Mesendoderm (in vitro differentiated cells): ENCODE data around the gene ZNF385D.

ENCODE experiments used
- DNase-seq: peaks from one replicate; pipeline ENCODE4 v3.0.0; 2013
- H2AK5ac ChIP-seq: 2 replicates; pipeline ENCODE4 v1.6.1; 2013; ENCODE audit warnings: low read length, inconsistent platforms
- H2BK120ac ChIP-seq: 2 replicates; pipeline ENCODE4 v1.6.1; 2013; ENCODE audit warnings: low read depth, mild to moderate bottlenecking, low read length, moderate library complexity, mixed read lengths
- H2BK15ac ChIP-seq: replicated peaks from 2 replicates; pipeline ENCODE4 v1.6.1; 2013; ENCODE audit warnings: low read depth, mild to moderate bottlenecking, moderate library complexity
- H2BK5ac ChIP-seq: 2 replicates; pipeline ENCODE4 v1.6.1; 2013; ENCODE audit warnings: low read length, inconsistent platforms
- H3K18ac ChIP-seq: 2 replicates; pipeline ENCODE4 v1.6.1; 2013; ENCODE audit warnings: mild to moderate bottlenecking, low read length, mixed read lengths
- H3K23ac ChIP-seq: one replicate; pipeline ENCODE4 v1.6.1; 2013; ENCODE audit warnings: low read length
- H3K27ac ChIP-seq: 2 replicates; pipeline ENCODE4 v1.5.1; 2013; ENCODE audit warnings: low read depth, mild to moderate bottlenecking, inconsistent platforms, low read length, moderate library complexity
- H3K27me3 ChIP-seq: 2 replicates; pipeline ENCODE4 v1.6.1; 2013; ENCODE audit warnings: low read length, control low read depth, mild to moderate bottlenecking, inconsistent platforms; ENCODE audit not compliant: insufficient read depth, poor library complexity
- H3K36me3 ChIP-seq: 2 replicates; pipeline ENCODE4 v1.6.1; 2013; ENCODE audit warnings: low read length, inconsistent platforms; ENCODE audit not compliant: control insufficient read depth, insufficient read depth
- H3K4ac ChIP-seq: one replicate; pipeline ENCODE4 v1.6.1; 2013; ENCODE audit warnings: low read depth, mild to moderate bottlenecking, low read length, moderate library complexity
- H3K4me1 ChIP-seq: 2 replicates; pipeline ENCODE4 v1.6.1; 2013; ENCODE audit warnings: low read depth, low read length, inconsistent platforms; ENCODE audit not compliant: control insufficient read depth
- H3K4me2 ChIP-seq: 2 replicates; pipeline ENCODE4 v1.6.1; 2013; ENCODE audit warnings: low read length
- H3K4me3 ChIP-seq: 2 replicates; pipeline ENCODE4 v1.5.1; 2013; ENCODE audit warnings: mild to moderate bottlenecking, low read length
- H3K56ac ChIP-seq: one replicate; pipeline ENCODE4 v1.6.1; 2013; ENCODE audit warnings: low read length
- H3K79me1 ChIP-seq: 2 replicates; pipeline ENCODE4 v1.6.1; 2013; ENCODE audit warnings: low read length, inconsistent platforms
- H3K79me2 ChIP-seq: 2 replicates; pipeline ENCODE4 v1.6.1; 2013; ENCODE audit warnings: mild to moderate bottlenecking, low read length; ENCODE audit not compliant: control insufficient read depth, insufficient read depth
- H3K9ac ChIP-seq: 2 replicates; pipeline ENCODE4 v1.6.1; 2013; ENCODE audit warnings: low read length, inconsistent platforms
- H4K5ac ChIP-seq: one replicate; pipeline ENCODE4 v1.6.1; 2013; ENCODE audit warnings: low read length
- H4K8ac ChIP-seq: one replicate; pipeline ENCODE4 v1.6.1; 2013; ENCODE audit warnings: low read depth, mild to moderate bottlenecking, control low read depth, low read length, moderate library complexity
- WGBS: extraction: QIAGEN DNeasy Blood & Tissue Kit; methylation state at CpG from one replicate; pipeline ENCODE4 v1.1.7; 2013; ENCODE audit warnings: low lambda C conversion rate, missing lambda C conversion rate; ENCODE audit not compliant: insufficient coverage; ENCODE audit errors: extremely low coverage; 5-methylcytosine and 5-hydroxymethylcytosine counted together

Gene ZNF385D

DNA sequence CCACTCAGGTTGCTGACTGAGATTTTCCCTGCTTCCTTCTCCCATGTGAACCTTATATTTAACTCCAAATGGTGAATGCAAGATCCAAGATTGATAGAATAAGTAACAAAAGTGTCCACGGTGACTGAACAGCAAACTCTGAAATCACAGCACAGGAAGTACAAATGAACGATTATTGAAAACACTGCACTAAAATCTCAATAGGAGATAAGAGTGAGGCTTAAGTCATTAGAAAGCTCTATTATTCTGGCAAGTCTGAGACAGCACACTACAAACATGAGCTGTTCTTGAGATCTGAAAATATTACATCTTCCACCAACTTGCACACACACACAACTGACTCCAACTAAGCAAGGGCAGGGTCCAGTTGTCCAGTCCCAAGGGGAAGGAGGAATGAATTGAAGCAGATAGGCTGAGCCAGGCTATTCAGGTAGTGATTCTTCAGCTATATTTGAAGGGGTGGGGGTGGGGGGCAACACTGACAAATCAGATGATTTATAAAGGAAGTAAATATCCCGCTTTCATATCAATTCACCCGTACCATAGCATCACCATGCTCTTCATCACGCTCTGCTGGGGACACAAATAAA is 2.9 kb downstream of the ZNF385D start:
- H3K18ac ChIP-seq: no peak overlapping the region
- no peak overlapping the region for H4K8ac ChIP-seq
- H3K4me2 ChIP-seq: no peak overlapping the region
- H3K56ac ChIP-seq: no peak overlapping the region
- WGBS: no CpG with 5 or more reads among the region's 5 CpGs
- no peak overlapping the region for H3K27ac ChIP-seq
- no peak overlapping the region for H3K4ac ChIP-seq
- H3K4me3 ChIP-seq: no peak overlapping the region
- H2BK15ac ChIP-seq: no peak overlapping the region
- H3K36me3 ChIP-seq: no peaks in the 10 kb centered on the region
- peaks cover 2% of the 10 kb centered on the region for H3K4me1 ChIP-seq
- peaks cover 2% of the 10 kb centered on the region for H3K79me1 ChIP-seq
- no peak overlapping the region for H2AK5ac ChIP-seq
- H3K9ac ChIP-seq: no peak overlapping the region
- DNase-seq: no peak
- no peak overlapping the region for H2BK5ac ChIP-seq
- no peaks in the 10 kb centered on the region for H3K79me2 ChIP-seq
- H3K23ac ChIP-seq: no peak overlapping the region
- H2BK120ac ChIP-seq: no peak overlapping the region
- no peak overlapping the region for H4K5ac ChIP-seq
- H3K27me3 ChIP-seq: no peaks in the 10 kb centered on the region

DNA sequence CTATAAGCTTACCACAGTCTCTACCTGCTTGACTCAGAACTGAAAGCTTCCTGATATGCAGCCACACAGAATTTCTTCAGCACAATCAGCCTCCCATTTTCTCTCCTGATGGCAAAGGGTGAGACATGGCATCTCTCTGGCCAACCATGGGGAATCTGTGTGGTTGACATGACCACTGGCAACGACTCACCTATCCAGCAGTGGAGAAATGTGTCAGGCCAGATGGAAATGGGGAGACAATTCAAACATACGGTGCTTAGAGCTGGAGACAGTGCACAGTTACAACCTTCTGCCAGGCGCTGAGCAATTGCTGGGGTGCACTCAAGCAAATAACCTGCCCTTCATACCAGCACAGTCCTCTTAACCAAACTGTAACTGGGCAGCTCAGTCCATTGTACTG is 3.6 kb downstream of the ZNF385D start:
- H2BK5ac ChIP-seq: no peak overlapping the region
- no peak overlapping the region for H2BK15ac ChIP-seq
- DNase-seq: no peak
- H4K8ac ChIP-seq: no peak overlapping the region
- no peak overlapping the region for H3K56ac ChIP-seq
- no CpG with 5 or more reads among the region's 3 CpGs for WGBS
- H3K4me2 ChIP-seq: no peak overlapping the region
- no peaks in the 10 kb centered on the region for H3K79me2 ChIP-seq
- H3K23ac ChIP-seq: no peak overlapping the region
- H3K27ac ChIP-seq: no peak overlapping the region
- no peak overlapping the region for H2BK120ac ChIP-seq
- no peak overlapping the region for H2AK5ac ChIP-seq
- peaks cover 2% of the 10 kb centered on the region for H3K79me1 ChIP-seq
- H3K4ac ChIP-seq: no peak overlapping the region
- no peaks in the 10 kb centered on the region for H3K36me3 ChIP-seq
- H3K4me3 ChIP-seq: no peak overlapping the region
- no peak overlapping the region for H3K9ac ChIP-seq
- H3K27me3 ChIP-seq: no peaks in the 10 kb centered on the region
- peaks cover 2% of the 10 kb centered on the region for H3K4me1 ChIP-seq
- H3K18ac ChIP-seq: no peak overlapping the region
- H4K5ac ChIP-seq: no peak overlapping the region

DNA sequence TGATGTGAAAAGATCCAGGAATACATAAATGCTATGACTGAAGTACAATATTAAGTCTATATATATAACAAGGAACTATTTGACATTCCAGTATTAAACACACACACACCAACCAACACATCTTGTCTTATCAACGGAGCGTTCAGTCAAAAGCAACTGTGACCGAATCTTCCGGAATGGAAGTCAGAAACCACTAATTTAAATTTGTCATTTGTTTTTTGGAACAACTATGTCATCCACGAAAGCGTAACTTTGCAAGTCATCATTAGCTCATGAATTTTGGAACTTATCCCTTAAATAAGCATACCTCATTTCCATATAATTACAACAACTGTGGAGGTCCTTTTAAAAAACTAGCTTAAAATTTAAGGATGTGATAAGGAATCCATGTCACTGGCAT is 5.0 kb downstream of the ZNF385D start:
- H3K27me3 ChIP-seq: no peaks in the 10 kb centered on the region
- H2BK15ac ChIP-seq: no peak overlapping the region
- WGBS: no CpG with 5 or more reads among the region's 6 CpGs
- no peak overlapping the region for H2BK120ac ChIP-seq
- H3K4me2 ChIP-seq: no peak overlapping the region
- H3K9ac ChIP-seq: no peak overlapping the region
- H4K8ac ChIP-seq: no peak overlapping the region
- H3K4me1 ChIP-seq: peaks cover 2% of the 10 kb centered on the region
- no peak overlapping the region for H3K4ac ChIP-seq
- H2AK5ac ChIP-seq: no peak overlapping the region
- peaks cover 2% of the 10 kb centered on the region for H3K79me1 ChIP-seq
- no peak overlapping the region for H4K5ac ChIP-seq
- no peaks in the 10 kb centered on the region for H3K36me3 ChIP-seq
- no peak for DNase-seq
- no peak overlapping the region for H2BK5ac ChIP-seq
- no peak overlapping the region for H3K27ac ChIP-seq
- no peak overlapping the region for H3K18ac ChIP-seq
- H3K79me2 ChIP-seq: no peaks in the 10 kb centered on the region
- no peak overlapping the region for H3K56ac ChIP-seq
- H3K23ac ChIP-seq: no peak overlapping the region
- H3K4me3 ChIP-seq: no peak overlapping the region

DNA sequence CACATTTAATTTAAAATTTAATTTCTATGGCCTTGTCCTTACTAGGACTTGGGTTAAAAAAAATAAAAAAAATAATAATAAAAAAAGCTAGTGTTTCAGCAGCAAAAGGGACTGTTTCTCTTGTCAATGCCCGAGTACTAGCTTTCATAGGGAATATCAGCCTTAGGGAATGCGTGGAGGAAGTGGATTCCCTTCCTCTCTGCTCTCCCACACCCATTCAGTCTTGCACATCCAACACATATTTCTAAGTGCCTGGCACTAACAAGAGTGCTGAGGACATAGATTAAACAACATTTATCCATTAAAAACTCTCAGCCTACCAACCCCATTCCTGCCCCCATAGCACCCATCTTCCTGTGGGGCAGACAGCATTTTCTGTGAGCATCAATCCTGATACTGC is 6.2 kb downstream of the ZNF385D start:
- Histone ChIP-seq H3K9ac (no peak overlapping the region), H3K27me3 (no peaks in the 10 kb centered on the region), H2BK5ac (no peak overlapping the region), H3K23ac (no peak overlapping the region), H2BK120ac (no peak overlapping the region), H3K27ac (no peak overlapping the region), H3K4ac (no peak overlapping the region), H4K8ac (no peak overlapping the region), H3K4me1 (peaks cover 2% of the 10 kb centered on the region), H2AK5ac (no peak overlapping the region), H3K79me2 (no peaks in the 10 kb centered on the region), H2BK15ac (no peak overlapping the region), H3K56ac (no peak overlapping the region), H4K5ac (no peak overlapping the region), H3K4me2 (no peak overlapping the region), H3K79me1 (peaks cover 2% of the 10 kb centered on the region), H3K18ac (no peak overlapping the region), H3K4me3 (no peak overlapping the region), H3K36me3 (no peaks in the 10 kb centered on the region)
- no CpG with 5 or more reads among the region's 2 CpGs for WGBS
- no peak for DNase-seq

DNA sequence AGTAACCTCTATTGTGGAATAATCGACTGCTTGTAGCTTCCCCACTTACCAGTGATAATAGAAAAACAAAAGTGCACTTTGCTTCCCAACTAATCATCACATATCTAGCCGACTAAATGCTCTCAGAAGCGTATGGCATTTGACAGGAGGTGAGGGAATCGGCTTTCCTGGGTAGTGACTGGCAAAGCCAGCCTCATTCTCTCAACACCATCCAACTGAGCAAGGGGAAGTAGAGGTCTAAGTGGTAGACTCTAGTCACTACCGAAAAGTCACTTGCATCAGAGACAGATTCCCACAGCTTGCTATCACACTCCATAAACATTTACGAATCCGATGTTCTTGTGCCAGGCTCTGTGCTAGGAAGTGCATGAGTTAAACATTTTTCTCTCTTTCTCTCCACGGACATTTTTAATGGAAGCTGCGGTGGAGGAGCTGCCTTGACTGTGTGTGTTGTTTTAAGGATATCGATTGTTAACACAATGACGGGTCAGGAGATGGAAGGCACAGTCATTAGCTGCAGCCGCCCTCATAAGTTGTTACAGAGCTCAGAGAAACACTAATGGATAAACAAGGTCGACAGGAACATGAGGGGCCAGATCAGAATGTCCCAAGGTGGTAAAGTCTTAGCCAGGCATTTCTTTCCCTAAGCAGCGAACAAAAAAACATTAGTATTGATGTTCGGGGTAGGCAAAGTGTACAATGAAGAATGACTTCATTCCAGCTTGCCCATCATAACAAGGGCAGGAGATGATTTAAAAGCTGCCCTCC is 11.9 kb downstream of the ZNF385D start:
- Histone ChIP-seq H2AK5ac (no peak overlapping the region), H2BK15ac (no peak overlapping the region), H3K4me1 (no peaks in the 10 kb centered on the region), H3K23ac (no peak overlapping the region), H3K27me3 (no peaks in the 10 kb centered on the region), H3K4me3 (no peak overlapping the region), H4K5ac (no peak overlapping the region), H3K79me2 (no peaks in the 10 kb centered on the region), H3K27ac (no peak overlapping the region), H4K8ac (no peak overlapping the region), H2BK5ac (no peak overlapping the region), H3K56ac (no peak overlapping the region), H3K4me2 (no peak overlapping the region), H3K9ac (no peak overlapping the region), H3K79me1 (no peaks in the 10 kb centered on the region), H3K36me3 (no peaks in the 10 kb centered on the region), H3K18ac (no peak overlapping the region), H2BK120ac (no peak overlapping the region), H3K4ac (no peak overlapping the region)
- DNase-seq: no peak
- no CpG with 5 or more reads among the region's 15 CpGs for WGBS

DNA sequence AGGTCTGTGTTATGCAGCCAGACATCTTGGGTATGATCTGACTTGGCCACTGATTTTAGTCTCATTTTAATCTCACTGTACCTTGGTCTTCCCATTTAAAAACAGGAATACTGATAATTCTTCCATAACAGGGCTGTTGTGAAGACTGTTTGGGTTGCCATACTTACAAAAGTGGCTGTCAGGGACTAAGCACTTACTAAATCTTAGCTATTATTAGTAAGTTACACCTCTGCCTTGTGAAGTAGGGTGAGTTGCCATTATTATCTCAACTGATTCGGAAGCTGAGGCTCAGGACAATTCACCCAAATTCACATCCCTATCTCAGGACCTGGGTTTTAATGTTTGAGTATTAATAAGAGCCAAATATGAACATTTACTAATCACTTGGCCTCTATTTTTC is 12.7 kb downstream of the ZNF385D start:
- Histone ChIP-seq H2BK15ac (no peak overlapping the region), H3K56ac (no peak overlapping the region), H4K5ac (no peak overlapping the region), H3K36me3 (no peaks in the 10 kb centered on the region), H3K4ac (no peak overlapping the region), H4K8ac (no peak overlapping the region), H2BK5ac (no peak overlapping the region), H3K27ac (no peak overlapping the region), H3K27me3 (no peaks in the 10 kb centered on the region), H3K23ac (no peak overlapping the region), H2BK120ac (no peak overlapping the region), H3K4me3 (no peak overlapping the region), H2AK5ac (no peak overlapping the region), H3K4me2 (no peak overlapping the region), H3K79me2 (no peaks in the 10 kb centered on the region), H3K9ac (no peak overlapping the region), H3K79me1 (no peaks in the 10 kb centered on the region), H3K18ac (no peak overlapping the region), H3K4me1 (no peaks in the 10 kb centered on the region)
- DNase-seq: no peak
- WGBS: no CpG with 5 or more reads among the region's 1 CpG
